ENCODE results near the gene SLC39A7.

The SLC39A7 gene

GRCh38 chr6:33236852-33237251 is 36.2 kb downstream of the SLC39A7 start:
- no peak for DNase-seq (ENCODE audit: low spot score)

GRCh38 chr6:33237741-33238140 is 37.1 kb downstream of the SLC39A7 start:
- no peak for DNase-seq (ENCODE audit: low spot score)

- DNase-seq (ENCODE audit: low spot score) = no peak
Measured at GRCh38 chr6:33241968-33242367, 41.3 kb downstream of the SLC39A7 start.

GRCh38 chr6:33243476-33243875 is 42.8 kb downstream of the SLC39A7 start:
- no peak for DNase-seq (ENCODE audit: low spot score)

- DNase-seq (ENCODE audit: low spot score) = peak; percentile 80
Measured at GRCh38 chr6:33247977-33248642, 47.4 kb downstream of the SLC39A7 start.

GRCh38 chr6:33248643-33248931 is 47.9 kb downstream of the SLC39A7 start:
- DNase-seq (ENCODE audit: low spot score) = peak; percentile 26

- peak; percentile 90 for DNase-seq (ENCODE audit: low spot score)
Measured at GRCh38 chr6:33248932-33249731, 48.5 kb downstream of the SLC39A7 start.

- no peak for DNase-seq (ENCODE audit: low spot score)
Measured at GRCh38 chr6:33249732-33250630, 49.3 kb downstream of the SLC39A7 start.

- no peak for DNase-seq (ENCODE audit: low spot score)
Measured at GRCh38 chr6:33250731-33251130, 50.1 kb downstream of the SLC39A7 start.

GRCh38 chr6:33251395-33252012 is 50.8 kb downstream of the SLC39A7 start:
- no peak for DNase-seq (ENCODE audit: low spot score)

- no peak for DNase-seq (ENCODE audit: low spot score)
Measured at GRCh38 chr6:33252759-33253158, 52.1 kb downstream of the SLC39A7 start.
